ENCODE results near the gene VPS51. TPM values are rescaled to one million over a fixed set of nuclear protein-coding genes. Genes with fewer than 3 reads are reported as not detected.

Gene VPS51
- total and polyA plus RNA-seq, 9 of the 15 experiments (the other 6 are each of a cell fraction or from before 2014, with no cell fraction given) = 1.8 to 143 (median 46.8) TPM

DNA sequence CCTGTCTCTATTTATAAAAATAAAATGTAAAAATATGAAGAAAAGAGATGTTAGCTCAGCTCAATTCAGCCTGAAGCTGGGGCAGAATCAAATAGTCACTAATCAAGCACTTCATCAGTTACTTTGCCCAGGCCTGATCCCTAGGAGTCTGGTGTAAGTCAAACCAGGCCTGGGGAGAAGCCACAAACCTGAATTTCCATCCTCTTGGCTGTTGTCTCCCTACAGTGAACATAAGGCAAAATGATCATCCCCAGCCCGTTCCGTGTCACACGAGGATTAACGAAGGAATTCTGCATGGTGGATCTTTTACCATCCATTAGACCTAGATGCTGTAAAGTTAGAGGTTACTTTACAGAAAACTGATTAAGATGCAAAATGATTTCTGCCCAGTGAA lies 31.2 kb upstream of the VPS51 start:
- intact Hi-C loops (cut with micrococcal nuclease) (loop anchor here (5.0 kb wide), 1 partner anchor 53 kb away; the partner anchor contains the start of gene ARL2), in situ Hi-C loops (cut with MboI) (no loop called here)
- peaks cover 2% of the 10 kb centered on the region for H3K9me1 ChIP-seq (ENCODE audit: control insufficient read depth, insufficient read depth, low read length)
- no peak overlapping the region for H3K4me2 ChIP-seq (ENCODE audit: insufficient read depth, low read length)
- no peak for FAIRE-seq
- H3K4me1 ChIP-seq (replicated peaks in 1 of 2; ENCODE audit: control insufficient read depth in 2 of 2, insufficient read depth in 2 of 2, low read length in 2 of 2) = peaks cover 21 to 34% of the 10 kb centered on the region in 2 experiments
- no peak for DNase-seq (ENCODE audit: extremely low read depth in 1 of 4, low spot score in 3 of 4)
- no TSS peak for BruUV-seq (replicated peaks)
- no peaks in the 10 kb centered on the region for H4K20me1 ChIP-seq (replicated peaks; ENCODE audit: control insufficient read depth, insufficient read depth, low read length)
- H3K36me3 ChIP-seq (ENCODE audit: control insufficient read depth, insufficient read depth, low read length) = no peaks in the 10 kb centered on the region
- no peaks in the 10 kb centered on the region for H3K9me3 ChIP-seq (replicated peaks; ENCODE audit: control insufficient read depth, insufficient read depth, low read depth, low read length)
- WGBS (ENCODE audit: insufficient coverage, low coverage, missing lambda C conversion rate) = 70% methylated on average over 4 of the region's 4 CpGs
- CTCF ChIA-PET (ENCODE audit: low intra/inter-chr PET ratio) = no interaction called here
- no peak overlapping the region for H3K9ac ChIP-seq (ENCODE audit: insufficient read depth in 1 of 2, low read depth in 2 of 2, low read length in 2 of 2)
- POLR2A ChIA-PET = interaction anchor here (1.3 to 3.2 kb wide), 2 partner anchors 10 to 14 kb away, joined by 5 to 18 read pairs; no protein-coding TSS in a partner anchor
- no peaks in the 10 kb centered on the region for H3K27me3 ChIP-seq (ENCODE audit: control insufficient read depth in 2 of 2, insufficient read depth in 2 of 2, low read length in 2 of 2)
- no peaks in the 10 kb centered on the region for H3K79me2 ChIP-seq (ENCODE audit: control insufficient read depth, insufficient read depth, low read length)
- TF ChIP-seq RBM14 (IDR thresholded peaks at IDR 0.05; ENCODE audit: borderline replicate concordance, insufficient read depth, low read depth, low read length) (no peak), RBM39 (optimal IDR thresholded peaks at IDR 0.05; ENCODE audit: low read depth, low read length) (no peak), ZNF133 (CRISPR knock-in tag; IDR thresholded peaks at IDR 0.05) (no peak), ZFP36 (IDR thresholded peaks at IDR 0.05; ENCODE audit: low read depth, low read length, partially characterized antibody) (no peak), ADNP (tag; IDR thresholded peaks at IDR 0.05) (no peak), ZNF668 (CRISPR knock-in tag; IDR thresholded peaks at IDR 0.05) (no peak), CBX8 (IDR thresholded peaks at IDR 0.05; ENCODE audit: borderline replicate concordance, extremely low read depth, low read depth, low read length, poor library complexity, severe bottlenecking) (no peak), ZNF75A (CRISPR knock-in tag; IDR thresholded peaks at IDR 0.05) (no peak), L3MBTL2 (IDR thresholded peaks at IDR 0.05) (no peak), HDAC8 (tag; IDR thresholded peaks at IDR 0.05) (no peak), ZKSCAN3 (CRISPR knock-in tag; IDR thresholded peaks at IDR 0.05) (no peak), NFIX (CRISPR knock-in tag; IDR thresholded peaks at IDR 0.05; ENCODE audit: low read depth) (no peak), NONO (IDR thresholded peaks at IDR 0.05; ENCODE audit: low read depth in 2 of 2, low read length in 1 of 2) (no peak), NR2F6 (CRISPR knock-in tag; IDR thresholded peaks at IDR 0.05) (no peak), ZNF780A (CRISPR knock-in tag; IDR thresholded peaks at IDR 0.05) (no peak), ZNF197 (CRISPR knock-in tag; IDR thresholded peaks at IDR 0.05; ENCODE audit: low read depth) (no peak)
- TF ChIP-seq, protein P1, sequence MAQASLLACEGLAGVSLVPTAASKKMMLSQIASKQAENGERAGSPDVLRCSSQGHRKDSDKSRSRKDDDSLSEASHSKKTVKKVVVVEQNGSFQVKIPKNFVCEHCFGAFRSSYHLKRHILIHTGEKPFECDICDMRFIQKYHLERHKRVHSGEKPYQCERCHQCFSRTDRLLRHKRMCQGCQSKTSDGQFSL (CRISPR knock-in tag; IDR thresholded peaks at IDR 0.05) = no peak
- TF ChIP-seq, protein P1 (tag; IDR thresholded peaks at IDR 0.05) = no peak
- TF ChIP-seq, protein P2, sequence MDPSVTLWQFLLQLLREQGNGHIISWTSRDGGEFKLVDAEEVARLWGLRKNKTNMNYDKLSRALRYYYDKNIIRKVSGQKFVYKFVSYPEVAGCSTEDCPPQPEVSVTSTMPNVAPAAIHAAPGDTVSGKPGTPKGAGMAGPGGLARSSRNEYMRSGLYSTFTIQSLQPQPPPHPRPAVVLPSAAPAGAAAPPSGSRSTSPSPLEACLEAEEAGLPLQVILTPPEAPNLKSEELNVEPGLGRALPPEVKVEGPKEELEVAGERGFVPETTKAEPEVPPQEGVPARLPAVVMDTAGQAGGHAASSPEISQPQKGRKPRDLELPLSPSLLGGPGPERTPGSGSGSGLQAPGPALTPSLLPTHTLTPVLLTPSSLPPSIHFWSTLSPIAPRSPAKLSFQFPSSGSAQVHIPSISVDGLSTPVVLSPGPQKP (CRISPR knock-in tag; IDR thresholded peaks at IDR 0.05) = no peak
- no peak for ATAC-seq
- H2AFZ ChIP-seq (ENCODE audit: low read depth, low read length) = no peak overlapping the region
- H3K27ac ChIP-seq (ENCODE audit: extremely low read depth, low read depth, low read length) = no peak overlapping the region
- H3K4me3 ChIP-seq = no peak overlapping the region

Data from K562 (cell line).